GM12878 (cell line): Measurements from ENCODE around the gene SKAP1. TPM values are rescaled to one million over a fixed set of nuclear protein-coding genes. Genes with fewer than 3 reads are reported as not detected.

Source experiments
- ATAC-seq: fragments of 200-7000 bp; cut with Tn5 transposase; 3 replicates; pipeline ENCODE4 v1.9.1; 2020; ENCODE audit warnings: mild to moderate bottlenecking, moderate library complexity
- BruUV-seq: library from RNA; stranded (reverse); fragments of 400-500 nt; replicated peaks from 2 replicates; lab custom pipeline; 2021; lab: Mats Ljungman, UMichigan
- CTCF ChIA-PET: fragments of 300-600 bp; sonication (Branson Sonifier 250); formaldehyde crosslinking; extraction: SDS; loops from one replicate; lab custom pipeline; 2021; ENCODE audit warnings: inconsistent platforms; lab: Yijun Ruan, JAX
- POLR2A ChIA-PET: fragments of 350-600 bp; formaldehyde crosslinking; extraction: SDS; loops from one replicate; lab custom pipeline; 2021; ENCODE audit warnings: inconsistent platforms; lab: Charles Lee
- RAD21 ChIA-PET: fragments of 300-600 bp; sonication (Branson Sonifier 250); formaldehyde crosslinking; loops from one replicate; lab custom pipeline; 2023; ENCODE audit warnings: antibody characterized with exemption; ENCODE audit not compliant: unreplicated experiment; lab: Charles Lee
- SMC1A ChIA-PET: fragments of 300-600 bp; sonication (Branson Sonifier 250); formaldehyde crosslinking; loops from one replicate; lab custom pipeline; 2023; ENCODE audit not compliant: unreplicated experiment, uncharacterized antibody; lab: Charles Lee
- DNase-seq: peaks from one replicate; pipeline ENCODE4 v3.0.0-alpha.2; 2011; ENCODE audit warnings: low read depth, low spot score
- FAIRE-seq: peaks from 3 replicates; lab custom pipeline; 2011; peaks lifted over from hg19 to GRCh38; lab: Jason Lieb, UNC
- H2AFZ ChIP-seq: 2 replicates; pipeline ENCODE4 v1.6.0; 2011; ENCODE audit warnings: low read depth, low read length, control low read depth; ENCODE audit not compliant: control insufficient read depth
- H3K27ac ChIP-seq: 2 replicates; pipeline ENCODE4 v1.5.1; 2011; ENCODE audit warnings: control low read depth; ENCODE audit not compliant: control insufficient read depth, insufficient read depth
- H3K27me3 ChIP-seq, 2 experiments: replicated peaks in 1 of 2; 2 replicates each; pipeline versions ENCODE4 v1.6.0 to v1.6.1; 2011; ENCODE audit warnings: low read length in 1 of 2; ENCODE audit not compliant: control insufficient read depth in 2 of 2, insufficient read depth in 2 of 2
- H3K36me3 ChIP-seq, 2 experiments: 2 replicates each; pipeline ENCODE4 v1.5.1; 2011; ENCODE audit warnings: low read length in 1 of 2; ENCODE audit not compliant: control insufficient read depth in 2 of 2, insufficient read depth in 2 of 2
- H3K4me1 ChIP-seq: 2 replicates; pipeline ENCODE4 v1.6.1; 2011; ENCODE audit warnings: mild to moderate bottlenecking, low read length, moderate library complexity, mixed read lengths; ENCODE audit not compliant: control insufficient read depth, insufficient read depth
- H3K4me2 ChIP-seq: 2 replicates; pipeline ENCODE4 v1.6.0; 2011; ENCODE audit warnings: control low read depth; ENCODE audit not compliant: control insufficient read depth, insufficient read depth
- H3K4me3 ChIP-seq: fragments of 200-600 bp; sonication (generic); 2 replicates; pipeline ENCODE4 v1.5.1; 2016
- H3K79me2 ChIP-seq: 2 replicates; pipeline ENCODE4 v1.6.0; 2011; ENCODE audit warnings: low read length; ENCODE audit not compliant: control insufficient read depth, insufficient read depth
- H3K9ac ChIP-seq: 2 replicates; pipeline ENCODE4 v1.8.0; 2011; ENCODE audit warnings: low read length, control low read depth, mixed read lengths; ENCODE audit not compliant: control insufficient read depth, insufficient read depth
- H3K9me3 ChIP-seq: replicated peaks from 3 replicates; pipeline ENCODE4 v1.5.1; 2011; ENCODE audit warnings: mild to moderate bottlenecking, low read length; ENCODE audit not compliant: control insufficient read depth, insufficient read depth
- H4K20me1 ChIP-seq: 2 replicates; pipeline ENCODE4 v1.6.0; 2011; ENCODE audit not compliant: control insufficient read depth, insufficient read depth
- CTCF ChIP-seq, 3 experiments: IDR thresholded peaks in 2 of 3; conservative IDR thresholded peaks in 1 of 3; 2 replicates each; pipeline ENCODE4 v1.5.1; 2011; ENCODE audit warnings: low read depth in 3 of 3, low read length in 3 of 3, mild to moderate bottlenecking in 3 of 3, control low read depth in 2 of 3, moderate library complexity in 2 of 3, inconsistent platforms in 1 of 3, mixed read lengths in 1 of 3; ENCODE audit not compliant: control insufficient read depth in 2 of 3, insufficient read depth in 1 of 3; ENCODE audit errors: extremely low read depth in 1 of 3
- MYC ChIP-seq: IDR thresholded peaks from 2 replicates; pipeline ENCODE4 v1.6.1; 2011; ENCODE audit warnings: mild to moderate bottlenecking, low read length, moderate library complexity, inconsistent platforms; ENCODE audit not compliant: insufficient read depth, insufficient replicate concordance, insufficient read length, severe bottlenecking
- POLR2AphosphoS5 ChIP-seq: IDR thresholded peaks from 2 replicates; pipeline ENCODE4 v1.6.1; 2011; ENCODE audit warnings: mild to moderate bottlenecking, low read length, inconsistent platforms
- RAD51 ChIP-seq: fragments of 450-650 bp; IDR thresholded peaks from 2 replicates; pipeline ENCODE4 v1.6.1; 2016; ENCODE audit warnings: moderate library complexity, mild to moderate bottlenecking, inconsistent platforms
- REST ChIP-seq: IDR thresholded peaks from 2 replicates; pipeline ENCODE4 v1.6.1; 2012; ENCODE audit warnings: mild to moderate bottlenecking, low read depth, low read length
- SMAD5 ChIP-seq: IDR thresholded peaks from 2 replicates; pipeline ENCODE4 v1.6.1; 2016; ENCODE audit warnings: antibody characterized with exemption, low read depth
- TCF7 ChIP-seq: IDR thresholded peaks from 2 replicates; pipeline ENCODE4 v1.6.1; 2014; ENCODE audit warnings: antibody characterized with exemption, borderline replicate concordance
- WGBS: methylation state at CpG from one replicate; pipeline ENCODE4 v1.1.6; 2016; ENCODE audit warnings: low lambda C conversion rate; ENCODE audit not compliant: insufficient replicate concordance, insufficient coverage; ENCODE audit errors: missing lambda C conversion rate; 5-methylcytosine and 5-hydroxymethylcytosine counted together
- in situ Hi-C: fragments of 300-500 bp; cut with MboI; formaldehyde crosslinking; loops from 9 replicates; pipeline ENCODE4 v1.14.3; 2018; ENCODE audit warnings: mixed read lengths
- intact Hi-C: fragments of 100-400 bp; cut with micrococcal nuclease; formaldehyde crosslinking; loops from one replicate; pipeline ENCODE4 v1.14.2; 2022; ENCODE audit not compliant: unreplicated experiment
- polyA plus RNA-seq, 11 experiments: library from polyadenylated mRNA; depleted of rRNA in 4 of 11; unstranded in 6 of 11; stranded (reverse) in 5 of 11; fragments of >200 nt; fragmentation: Nextera tagmentation in 4 of 11; fragmentation: Illumina TruSeq in 1 of 11; extraction: Ambion mirVana in 4 of 11; extraction: Trizol in 1 of 11; gene quantifications; 1 replicate in 1 of 11; 2 replicates in 10 of 11; pipeline versions ENCODE4 v1.2.1 to v1.2.3, GENCODE V29; 2011 to 2016; ENCODE audit warnings: inconsistent platforms in 2 of 11, missing spikeins in 2 of 11, low read depth in 1 of 11
- total RNA-seq, 4 experiments: library from RNA; depleted of rRNA in 3 of 4; stranded (reverse); fragments of >200 nt in 3 of 4; fragmentation: Illumina TruSeq in 1 of 4; extraction: Trizol in 1 of 4; gene quantifications; 2 replicates each; pipeline versions ENCODE4 v1.2.1 to v1.2.3, GENCODE V29; 2013 to 2021

The SKAP1 gene
- total and polyA plus RNA-seq, 10 of the 15 experiments (the other 5 are each of a cell fraction or from before 2014, with no cell fraction given), result 17.1 to 97.6 (median 35.9) TPM

- SMC1A ChIA-PET, result interaction anchor here (1.5 to 1.7 kb wide), 2 partner anchors 10 to 25 kb away, joined by 4 to 5 read pairs; no protein-coding TSS in a partner anchor
- Histone ChIP-seq H3K4me2 (no peak overlapping the region), H3K36me3 (peaks cover 3 to 24% of the 10 kb centered on the region in 2 experiments; a peak in 3 of 4 replicates), H3K4me3 (no peak overlapping the region), H2AFZ (no peak overlapping the region)
- DNase-seq, result no peak
- intact Hi-C loops, result no loop called here
- no peak for TF ChIP-seq SMAD5
- no peak for TF ChIP-seq POLR2AphosphoS5
- TF ChIP-seq MYC, result no peak
- no peak for TF ChIP-seq RAD51
- no peak for TF ChIP-seq TCF7
- TF ChIP-seq, all 136 proteins: peak for 0
- ChIA-PET POLR2A (interaction anchor here (0.6 to 0.9 kb wide), 2 partner anchors 20 to 41 kb away, joined by 3 to 4 read pairs; no protein-coding TSS in a partner anchor), RAD21 (no interaction called here), CTCF (interaction anchor here (0.8 kb wide), 1 partner anchor 229 kb away, joined by 4 read pairs; no protein-coding TSS in a partner anchor)
- no peaks in the 10 kb centered on the region for H4K20me1 ChIP-seq
- peaks cover 5% of the 10 kb centered on the region for H3K4me1 ChIP-seq
- no peak for ATAC-seq
- in situ Hi-C loops, result no loop called here
- no peaks in the 10 kb centered on the region for H3K27me3 ChIP-seq
- no peaks in the 10 kb centered on the region for H3K79me2 ChIP-seq
- no TSS peak for BruUV-seq
- no peak for FAIRE-seq
- H3K27ac ChIP-seq, result no peak overlapping the region
- H3K9ac ChIP-seq, result no peak overlapping the region
- H3K9me3 ChIP-seq, result no peaks in the 10 kb centered on the region
- WGBS, result 68% methylated on average over 6 of the region's 6 CpGs
Measured at GRCh38 chr17:48184721-48185120, 245.3 kb downstream of the SKAP1 start.

- whole genome bisulfite sequencing, result 0% methylated on average over 1 of the region's 1 CpG
- intact Hi-C loops (no loop called here), in situ Hi-C loops (no loop called here)
- Histone ChIP-seq H3K4me3 (no peak overlapping the region), H3K27ac (no peak overlapping the region), H3K79me2 (no peaks in the 10 kb centered on the region), H3K4me2 (no peak overlapping the region), H3K9me3 (no peaks in the 10 kb centered on the region), H3K27me3 (no peaks in the 10 kb centered on the region), H4K20me1 (no peaks in the 10 kb centered on the region), H3K36me3 (peaks cover 5 to 27% of the 10 kb centered on the region in 2 experiments), H3K4me1 (peaks cover 6% of the 10 kb centered on the region), H3K9ac (no peak overlapping the region), H2AFZ (no peak overlapping the region)
- TF ChIP-seq REST (no peak), CTCF (IDR thresholded peaks at IDR 0.05 in 2 of 3, conservative IDR thresholded peaks at IDR 0.05 in 1 of 3; ENCODE audit: control insufficient read depth in 2 of 3, extremely low read depth in 1 of 3, insufficient read depth in 1 of 3, low read depth in 3 of 3, low read length in 3 of 3) (peak in 2 of 3 experiments; percentile 28 to 31; a peak in 3 of 6 replicates)
- ATAC-seq (no peak), DNase-seq (no peak), FAIRE-seq (no peak)
- no TSS peak for BruUV-seq
- RAD21 ChIA-PET, result interaction anchor here (1.1 kb wide), 2 partner anchors 20 to 154 kb away, joined by 3 read pairs; no protein-coding TSS in a partner anchor
- POLR2A ChIA-PET, result interaction anchor here (1.2 kb wide), 1 partner anchor 27 kb away, joined by 3 read pairs; no protein-coding TSS in a partner anchor
- CTCF ChIA-PET, result interaction anchor here (0.6 to 2.3 kb wide), 5 partner anchors 10 to 955 kb away, joined by 3 to 6 read pairs (median 3); no protein-coding TSS in a partner anchor
- SMC1A ChIA-PET, result interaction anchor here (0.6 to 1.6 kb wide), 6 partner anchors 15 to 526 kb away, joined by 3 to 4 read pairs (median 3); no protein-coding TSS in a partner anchor
Measured at GRCh38 chr17:48181653-48182052, 248.4 kb downstream of the SKAP1 start.
